HepG2 (cell line): ENCODE results near the gene JPT1. TPM values are rescaled to one million over a fixed set of nuclear protein-coding genes. Genes with fewer than 3 reads are reported as not detected.

ENCODE experiments used
- FLYWCH1 ChIP-seq: sonication (generic); formaldehyde crosslinking; IDR thresholded peaks from 2 replicates; pipeline ENCODE4 v1.8.1; 2023; ENCODE audit warnings: mild to moderate bottlenecking, missing genetic modification reagents
- FOXA3 ChIP-seq: IDR thresholded peaks from 2 replicates; pipeline ENCODE4 v1.6.1; 2016; ENCODE audit warnings: missing genetic modification reagents, missing compliant biosample characterization
- GLI4 ChIP-seq: sonication (generic); formaldehyde crosslinking; IDR thresholded peaks from 2 replicates; pipeline ENCODE4 v1.5.1; 2020; ENCODE audit warnings: missing genetic modification reagents, mild to moderate bottlenecking, moderate library complexity, borderline replicate concordance
- HDAC2 ChIP-seq: sonication (generic); formaldehyde crosslinking; IDR thresholded peaks from 2 replicates; pipeline ENCODE4 v1.4.0; 2020; ENCODE audit warnings: missing genetic modification reagents
- HIVEP1 ChIP-seq: sonication (generic); formaldehyde crosslinking; IDR thresholded peaks from 2 replicates; pipeline ENCODE4 v1.4.0; 2020; ENCODE audit warnings: mild to moderate bottlenecking, missing genetic modification reagents
- HNF4A ChIP-seq: sonication (generic); formaldehyde crosslinking; IDR thresholded peaks from 2 replicates; pipeline ENCODE4 v1.4.0; 2020; ENCODE audit warnings: missing genetic modification reagents
- LCORL ChIP-seq, 2 experiments: fragments of 450-650 bp in 1 of 2; sonication (generic) in 1 of 2; formaldehyde crosslinking in 1 of 2; IDR thresholded peaks; 2 replicates each; pipeline versions ENCODE4 v1.5.0 to v1.6.1; 2017 to 2020; ENCODE audit warnings: antibody characterized with exemption in 1 of 2, missing genetic modification reagents in 1 of 2
- RAD21 ChIP-seq: fragments of 450-650 bp; formaldehyde crosslinking; IDR thresholded peaks from 2 replicates; pipeline ENCODE4 v1.5.0; 2020; ENCODE audit warnings: mild to moderate bottlenecking
- RXRB ChIP-seq: IDR thresholded peaks from 2 replicates; pipeline ENCODE4 v1.6.1; 2016; ENCODE audit warnings: borderline replicate concordance, missing genetic modification reagents, missing compliant biosample characterization
- ZNF232 ChIP-seq: sonication (generic); formaldehyde crosslinking; IDR thresholded peaks from 2 replicates; pipeline ENCODE4 v1.4.0; 2020; ENCODE audit warnings: missing genetic modification reagents, borderline replicate concordance
- ZNF724P ChIP-seq: sonication (generic); formaldehyde crosslinking; IDR thresholded peaks from 2 replicates; pipeline ENCODE4 v1.8.0; 2022; ENCODE audit warnings: missing genetic modification reagents, borderline replicate concordance
- ZSCAN9 ChIP-seq: IDR thresholded peaks from 2 replicates; pipeline ENCODE4 v1.6.1; 2016; ENCODE audit warnings: borderline replicate concordance
- polyA plus RNA-seq, 8 experiments: library from polyadenylated mRNA; depleted of rRNA in 3 of 8; stranded (reverse) in 7 of 8; unstranded in 1 of 8; fragments of >200 nt; fragmentation: Illumina TruSeq in 4 of 8; extraction: Trizol in 4 of 8; gene quantifications; 2 replicates each; pipeline versions ENCODE4 v1.2.1 to v1.2.3, GENCODE V29; 2011 to 2016; ENCODE audit warnings: low read depth in 4 of 8, missing spikeins in 1 of 8, mixed read lengths in 1 of 8; ENCODE audit not compliant: insufficient read depth in 1 of 8
- total RNA-seq, 5 experiments: library from RNA; depleted of rRNA; stranded (reverse); fragments of >200 nt; fragmentation: Illumina TruSeq; extraction: Trizol; gene quantifications; 2 replicates each; pipeline ENCODE4 v1.2.3, GENCODE V29; 2016; ENCODE audit warnings: low read depth in 1 of 5
- TF ChIP-seq, protein P1 (sequence below): sonication (generic); formaldehyde crosslinking; IDR thresholded peaks from 2 replicates; pipeline ENCODE4 v1.5.1; 2020; ENCODE audit warnings: missing genetic modification reagents, mild to moderate bottlenecking, borderline replicate concordance
- TF ChIP-seq, protein P2 (sequence below): sonication (generic); IDR thresholded peaks from 2 replicates; pipeline ENCODE4 v1.6.1; 2016; ENCODE audit warnings: low read depth, borderline replicate concordance
- TF ChIP-seq, protein P3 (sequence below): sonication (generic); formaldehyde crosslinking; IDR thresholded peaks from 2 replicates; pipeline ENCODE4 v1.8.0; 2022; ENCODE audit warnings: missing genetic modification reagents, low read depth, mild to moderate bottlenecking, borderline replicate concordance
- TF ChIP-seq, protein P4 (sequence below): sonication (generic); formaldehyde crosslinking; IDR thresholded peaks from 2 replicates; pipeline ENCODE4 v1.5.1; 2020; ENCODE audit warnings: missing genetic modification reagents, mild to moderate bottlenecking, borderline replicate concordance
- TF ChIP-seq, protein P5 (sequence below): sonication (generic); formaldehyde crosslinking; IDR thresholded peaks from 2 replicates; pipeline ENCODE4 v1.4.0; 2020; ENCODE audit warnings: mild to moderate bottlenecking, missing genetic modification reagents

The JPT1 gene
- total and polyA plus RNA-seq, 2 of the 13 experiments (the other 11 are each of a cell fraction or from before 2014, with no cell fraction given): 43.3 to 256 TPM

DNA sequence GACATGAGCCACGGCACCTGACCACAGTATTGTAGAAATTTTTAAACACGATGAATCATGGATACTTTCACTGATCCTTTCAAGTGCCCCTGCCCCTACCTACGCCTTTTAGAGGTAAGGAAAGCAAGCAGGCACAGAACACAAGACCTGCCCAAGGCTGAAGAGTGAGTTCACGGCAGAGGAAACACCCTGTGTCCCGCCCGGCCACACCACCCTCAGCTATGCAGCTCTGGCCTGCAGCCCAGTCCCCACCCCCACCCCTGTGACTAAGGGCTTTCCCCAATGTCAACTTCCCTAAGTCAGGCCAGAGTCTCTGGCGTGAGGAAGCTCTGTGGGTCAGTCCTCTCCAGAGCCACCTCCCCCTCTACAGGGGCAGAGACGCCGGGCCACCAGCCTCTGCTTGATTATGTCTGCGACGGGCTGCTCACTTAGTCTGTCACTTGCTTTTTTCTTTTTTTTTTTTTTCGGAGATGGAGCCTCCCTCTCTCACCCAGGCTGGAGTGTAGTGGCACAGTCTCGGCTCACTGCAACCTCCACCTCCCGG is 58.2 kb downstream of the JPT1 start (continued):
- TF ChIP-seq RXRB (peak; percentile 86), HDAC2 (peak; percentile 72; the same call in 1 of the 2 replicates), FOXA3 (peak; percentile 81), FLYWCH1 (no peak), GLI4 (CRISPR knock-in tag) (peak; percentile 59; the same call in 1 of the 2 replicates), LCORL (IDR thresholded peaks at IDR 0.05) (0 out of 2 replicates have a peak, but pooled peaks have one; percentile 15), LCORL (CRISPR knock-in tag; IDR thresholded peaks at IDR 0.05) (peak; percentile 91), HNF4A (peak; percentile 29; the same call in 1 of the 2 replicates), HIVEP1 (CRISPR knock-in tag) (peak; percentile 99), RAD21 (CRISPR knock-in tag) (peak; percentile 24; the same call in 1 of the 2 replicates), ZNF232 (CRISPR knock-in tag) (no peak), ZNF724P (no peak), ZSCAN9 (CRISPR knock-in tag) (peak; percentile 48; the same call in 1 of the 2 replicates)
- TF ChIP-seq, protein P1, sequence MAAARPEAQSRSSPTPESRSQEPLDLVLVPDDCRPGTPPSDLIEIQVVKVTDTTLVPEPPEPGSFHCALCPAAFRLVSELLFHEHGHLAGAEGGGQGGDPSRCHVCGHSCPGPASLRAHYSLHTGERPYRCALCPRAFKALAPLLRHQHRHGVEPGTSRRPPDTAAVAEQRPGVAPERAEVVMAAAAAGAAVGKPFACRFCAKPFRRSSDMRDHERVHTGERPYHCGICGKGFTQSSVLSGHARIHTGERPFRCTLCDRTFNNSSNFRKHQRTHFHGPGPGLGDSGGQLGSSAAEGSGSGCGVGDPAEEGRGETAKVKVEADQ (CRISPR knock-in tag): no peak
- TF ChIP-seq, protein P2, sequence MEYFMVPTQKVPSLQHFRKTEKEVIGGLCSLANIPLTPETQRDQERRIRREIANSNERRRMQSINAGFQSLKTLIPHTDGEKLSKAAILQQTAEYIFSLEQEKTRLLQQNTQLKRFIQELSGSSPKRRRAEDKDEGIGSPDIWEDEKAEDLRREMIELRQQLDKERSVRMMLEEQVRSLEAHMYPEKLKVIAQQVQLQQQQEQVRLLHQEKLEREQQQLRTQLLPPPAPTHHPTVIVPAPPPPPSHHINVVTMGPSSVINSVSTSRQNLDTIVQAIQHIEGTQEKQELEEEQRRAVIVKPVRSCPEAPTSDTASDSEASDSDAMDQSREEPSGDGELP: peak; percentile 29; the same call in 1 of the 2 replicates
- TF ChIP-seq, protein P3, sequence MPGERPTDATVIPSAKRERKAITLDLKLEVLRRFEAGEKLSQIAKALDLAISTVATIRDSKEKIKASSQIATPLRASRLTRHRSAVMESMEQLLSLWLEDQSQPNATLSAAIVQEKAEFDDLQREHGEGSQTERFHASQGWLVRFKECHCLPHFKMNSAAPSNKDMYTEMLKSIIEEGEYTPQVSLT (CRISPR knock-in tag): no peak
- TF ChIP-seq, protein P4, sequence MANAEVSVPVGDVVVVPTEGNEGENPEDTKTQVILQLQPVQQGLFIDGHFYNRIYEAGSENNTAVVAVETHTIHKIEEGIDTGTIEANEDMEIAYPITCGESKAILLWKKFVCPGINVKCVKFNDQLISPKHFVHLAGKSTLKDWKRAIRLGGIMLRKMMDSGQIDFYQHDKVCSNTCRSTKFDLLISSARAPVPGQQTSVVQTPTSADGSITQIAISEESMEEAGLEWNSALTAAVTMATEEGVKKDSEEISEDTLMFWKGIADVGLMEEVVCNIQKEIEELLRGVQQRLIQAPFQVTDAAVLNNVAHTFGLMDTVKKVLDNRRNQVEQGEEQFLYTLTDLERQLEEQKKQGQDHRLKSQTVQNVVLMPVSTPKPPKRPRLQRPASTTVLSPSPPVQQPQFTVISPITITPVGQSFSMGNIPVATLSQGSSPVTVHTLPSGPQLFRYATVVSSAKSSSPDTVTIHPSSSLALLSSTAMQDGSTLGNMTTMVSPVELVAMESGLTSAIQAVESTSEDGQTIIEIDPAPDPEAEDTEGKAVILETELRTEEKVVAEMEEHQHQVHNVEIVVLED: 0 out of 2 replicates have a peak, but pooled peaks have one; percentile 31
- TF ChIP-seq, protein P5, sequence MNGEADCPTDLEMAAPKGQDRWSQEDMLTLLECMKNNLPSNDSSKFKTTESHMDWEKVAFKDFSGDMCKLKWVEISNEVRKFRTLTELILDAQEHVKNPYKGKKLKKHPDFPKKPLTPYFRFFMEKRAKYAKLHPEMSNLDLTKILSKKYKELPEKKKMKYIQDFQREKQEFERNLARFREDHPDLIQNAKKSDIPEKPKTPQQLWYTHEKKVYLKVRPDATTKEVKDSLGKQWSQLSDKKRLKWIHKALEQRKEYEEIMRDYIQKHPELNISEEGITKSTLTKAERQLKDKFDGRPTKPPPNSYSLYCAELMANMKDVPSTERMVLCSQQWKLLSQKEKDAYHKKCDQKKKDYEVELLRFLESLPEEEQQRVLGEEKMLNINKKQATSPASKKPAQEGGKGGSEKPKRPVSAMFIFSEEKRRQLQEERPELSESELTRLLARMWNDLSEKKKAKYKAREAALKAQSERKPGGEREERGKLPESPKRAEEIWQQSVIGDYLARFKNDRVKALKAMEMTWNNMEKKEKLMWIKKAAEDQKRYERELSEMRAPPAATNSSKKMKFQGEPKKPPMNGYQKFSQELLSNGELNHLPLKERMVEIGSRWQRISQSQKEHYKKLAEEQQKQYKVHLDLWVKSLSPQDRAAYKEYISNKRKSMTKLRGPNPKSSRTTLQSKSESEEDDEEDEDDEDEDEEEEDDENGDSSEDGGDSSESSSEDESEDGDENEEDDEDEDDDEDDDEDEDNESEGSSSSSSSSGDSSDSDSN (CRISPR knock-in tag): peak; percentile 63
